HEK293 (cell line): ENCODE results near the gene RSU1.

Source experiments
- CTCF ChIP-seq: fragments of 450-650 bp; formaldehyde crosslinking; IDR thresholded peaks from 2 replicates; pipeline ENCODE4 v1.5.1; 2016; ENCODE audit warnings: missing biosample characterization, missing genetic modification characterization
- SALL2 ChIP-seq: fragments of 450-650 bp; formaldehyde crosslinking; IDR thresholded peaks from 2 replicates; pipeline ENCODE4 v1.5.0; 2017; ENCODE audit warnings: missing biosample characterization, mild to moderate bottlenecking, missing genetic modification characterization, borderline replicate concordance
- YY1 ChIP-seq: fragments of 450-650 bp; formaldehyde crosslinking; IDR thresholded peaks from 2 replicates; pipeline ENCODE4 v1.5.1; 2018; ENCODE audit warnings: missing biosample characterization, missing genetic modification characterization
- ZBTB44 ChIP-seq: fragments of 450-650 bp; IDR thresholded peaks from 2 replicates; pipeline ENCODE4 v1.5.1; 2018; ENCODE audit warnings: missing biosample characterization, mild to moderate bottlenecking, missing genetic modification characterization
- ZFP3 ChIP-seq: fragments of 450-650 bp; formaldehyde crosslinking; IDR thresholded peaks from 2 replicates; pipeline ENCODE4 v1.5.1; 2016; ENCODE audit warnings: low read depth, missing biosample characterization, missing genetic modification characterization
- ZIC2 ChIP-seq: fragments of 450-650 bp; formaldehyde crosslinking; IDR thresholded peaks from 2 replicates; pipeline ENCODE4 v1.5.1; 2016; ENCODE audit warnings: missing biosample characterization, missing genetic modification characterization
- ZNF10 ChIP-seq: fragments of 450-650 bp; formaldehyde crosslinking; IDR thresholded peaks from 2 replicates; pipeline ENCODE4 v1.5.1; 2017; ENCODE audit warnings: missing biosample characterization, missing genetic modification characterization
- ZNF174 ChIP-seq: fragments of 450-650 bp; formaldehyde crosslinking; IDR thresholded peaks from 2 replicates; pipeline ENCODE4 v1.5.0; 2017; ENCODE audit warnings: missing biosample characterization, mild to moderate bottlenecking, missing genetic modification characterization
- ZNF2 ChIP-seq: fragments of 450-650 bp; formaldehyde crosslinking; IDR thresholded peaks from 2 replicates; pipeline ENCODE4 v1.5.1; 2016; ENCODE audit warnings: missing biosample characterization, missing genetic modification characterization
- ZNF311 ChIP-seq: fragments of 450-650 bp; formaldehyde crosslinking; IDR thresholded peaks from 2 replicates; pipeline ENCODE4 v1.5.1; 2017; ENCODE audit warnings: missing biosample characterization, missing genetic modification characterization, borderline replicate concordance

DNA sequence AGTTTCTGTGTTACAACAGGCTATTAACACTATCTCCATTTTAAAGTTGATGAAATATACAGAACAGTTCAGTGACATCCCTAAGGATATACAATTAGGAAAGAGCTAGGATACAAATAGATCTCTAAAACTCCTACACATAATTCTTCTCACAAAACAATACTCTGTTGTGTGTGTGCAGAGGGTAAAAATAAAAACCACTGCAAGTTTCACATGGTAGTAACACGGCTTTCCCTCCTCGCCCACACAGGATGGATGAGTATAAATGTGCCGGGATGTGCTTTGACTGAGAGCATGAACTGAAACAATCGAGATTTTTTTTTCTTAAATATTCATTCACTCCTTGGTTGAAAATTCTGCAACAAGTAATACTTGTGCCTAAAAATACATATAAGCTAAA, 164.0 kb downstream of the RSU1 start:
- no peak for TF ChIP-seq ZBTB44 (tag by site-specific recombination)
- TF ChIP-seq ZNF311 = no peak
- no peak for TF ChIP-seq ZFP3
- no peak for TF ChIP-seq ZNF2 (tag by site-specific recombination)
- TF ChIP-seq SALL2 (tag by site-specific recombination) = no peak
- TF ChIP-seq YY1 (tag by site-specific recombination) = no peak
- TF ChIP-seq ZIC2 (tag by site-specific recombination) = no peak
- TF ChIP-seq ZNF10 (tag by site-specific recombination) = no peak
- TF ChIP-seq ZNF174 (tag by site-specific recombination) = no peak
- no peak for TF ChIP-seq CTCF
